Right cardiac atrium (tissue), 5 donors: ENCODE results near the gene THAP11. TPM values are rescaled to one million over a fixed set of nuclear protein-coding genes. Genes with fewer than 3 reads are reported as not detected.
A peak's percentile ranks its signal among the peaks of the same experiment; 100 is the strongest.

Experiments used
- ATAC-seq, 2 donors: fragments of 200-7000 bp; cut with Tn5 transposase; one replicate each; pipeline versions ENCODE4 v1.8.0 to v1.9.1; 2020; ENCODE audit warnings: moderate library complexity in 2 of 2, mild to moderate bottlenecking in 1 of 2
- DNase-seq, 3 donors: peaks; one replicate each; pipeline ENCODE4 v3.0.0-alpha.2; 2020
- H3K27ac ChIP-seq: one replicate; pipeline ENCODE4 v1.5.1; 2013; ENCODE audit warnings: mild to moderate bottlenecking, low read length, control low read depth, moderate library complexity
- H3K27me3 ChIP-seq: one replicate; pipeline ENCODE4 v1.6.1; 2013; ENCODE audit not compliant: control insufficient read depth, insufficient read depth
- H3K4me1 ChIP-seq: one replicate; pipeline ENCODE4 v1.6.1; 2013; ENCODE audit warnings: low read length; ENCODE audit not compliant: control insufficient read depth, insufficient read depth
- H3K4me3 ChIP-seq: one replicate; pipeline ENCODE4 v1.5.1; 2013; ENCODE audit warnings: low read length, control low read depth
- H3K9me3 ChIP-seq: one replicate; pipeline ENCODE4 v1.6.1; 2013; ENCODE audit warnings: low read length; ENCODE audit not compliant: control insufficient read depth
- WGBS: extraction: QIAGEN DNeasy Blood & Tissue Kit; methylation state at CpG from one replicate; pipeline ENCODE4 v1.1.7; 2013; 5-methylcytosine and 5-hydroxymethylcytosine counted together
- intact Hi-C, 4 donors: fragments of 100-400 bp; cut with DNase I; formaldehyde crosslinking; loops; one replicate each; pipeline versions ENCODE4 v1.11.0 to v1.14.0; 2022 to 2023
- polyA plus RNA-seq: library from polyadenylated mRNA; stranded (reverse); fragments of 200-250 nt; gene quantifications from one replicate; pipeline ENCODE4 v1.2.3, GENCODE V29; 2013
- total RNA-seq, 4 donors: library from RNA; stranded (reverse); fragmentation: NEBNext Ultra II Directional; extraction: Animal tissue kit (Norgen Biotek cat#: 25700); gene quantifications; one replicate each; pipeline ENCODE4 v1.2.1, GENCODE V29; 2021
- donor health status: healthy with polysubstance abuse.
- donor health status: DM: no; HTN: yes; CAD: no.
- donor health status: DM: no; HTN: no; CAD: no.
- donor health status: DM: no; HTN: yes; CAD: no; lungs with severe emphysema.
- donor health status: DM: yes; HTN: yes; CAD: no.

Gene THAP11
- total and polyA plus RNA-seq, 5 donors: 20.8 to 34.0 (median 31.9) TPM

DNA sequence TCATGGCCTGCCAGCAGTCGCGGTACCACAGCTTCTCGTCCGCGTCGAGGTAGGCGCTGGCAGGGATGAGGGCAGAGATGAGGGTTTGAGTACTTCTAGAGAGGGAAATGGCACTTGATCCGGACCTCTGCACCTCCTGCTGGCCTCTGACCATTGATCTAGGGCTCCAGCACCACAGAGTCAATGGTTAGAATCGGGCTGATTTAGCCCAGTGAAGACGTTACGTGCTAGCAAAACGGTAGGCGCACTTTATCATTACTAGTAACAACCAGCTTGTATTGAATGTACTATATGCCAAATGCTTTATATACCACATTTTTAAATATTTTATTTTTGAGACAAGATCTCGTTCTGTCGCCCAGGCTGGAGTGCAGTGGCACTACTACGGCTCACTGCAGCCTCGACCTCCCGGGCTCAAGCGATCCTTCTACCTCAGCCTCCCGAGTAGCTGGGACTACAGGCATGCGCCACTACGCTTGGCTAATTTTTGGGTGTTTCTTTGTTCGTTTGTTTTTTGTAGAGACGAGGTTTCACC lies 34.9 kb upstream of the THAP11 start:
- Histone ChIP-seq H3K9me3 (no peaks in the 10 kb centered on the region), H3K4me1 (peaks cover 3% of the 10 kb centered on the region), H3K4me3 (peak overlapping the region; percentile 62), H3K27me3 (no peaks in the 10 kb centered on the region), H3K27ac (no peak overlapping the region)
- DNase-seq (no peak), ATAC-seq (no peak)
- WGBS: 32% methylated on average over 24 of the region's 24 CpGs
- intact Hi-C loops: loop anchor here in 1 of 4 donors (10.0 kb wide), 1 partner anchor 132 kb away; no protein-coding TSS in a partner anchor

GRCh38 chr16:67811899-67812298 lies 30.2 kb upstream of the THAP11 start:
- Histone ChIP-seq H3K27me3 (no peaks in the 10 kb centered on the region), H3K4me3 (no peak overlapping the region), H3K27ac (no peak overlapping the region), H3K9me3 (no peaks in the 10 kb centered on the region), H3K4me1 (no peaks in the 10 kb centered on the region)
- DNase-seq (no peak), ATAC-seq (no peak)
- WGBS: 92% methylated on average over 1 of the region's 1 CpG
- intact Hi-C loops: loop anchor here in 2 of 4 donors (10.0 kb wide), 3 partner anchors 137 to 233 kb away; no protein-coding TSS in a partner anchor

DNA sequence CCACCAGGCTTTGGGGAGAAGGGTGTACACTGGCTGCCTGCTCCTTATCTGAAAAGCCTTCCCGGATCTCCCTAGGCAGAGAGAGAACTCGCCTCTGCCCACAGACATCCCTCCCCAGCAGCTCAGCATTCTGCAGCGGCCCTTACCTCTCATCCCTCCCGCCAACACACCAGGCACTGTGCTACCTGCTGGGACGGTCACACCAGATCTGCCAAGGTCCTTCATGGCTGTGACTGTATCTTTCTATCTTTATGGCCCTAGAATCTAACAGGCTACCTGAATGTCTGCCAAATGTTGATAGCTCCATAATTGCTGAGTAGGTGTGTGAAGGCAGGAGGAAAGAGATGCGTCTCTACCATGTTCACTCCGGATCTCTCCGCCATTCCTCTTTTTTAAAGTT lies 27.6 kb upstream of the THAP11 start:
- 86% methylated on average over 8 of the region's 8 CpGs for WGBS
- ATAC-seq (no peak), DNase-seq (no peak)
- Histone ChIP-seq H3K27me3 (no peaks in the 10 kb centered on the region), H3K4me3 (no peak overlapping the region), H3K4me1 (no peaks in the 10 kb centered on the region), H3K9me3 (no peaks in the 10 kb centered on the region), H3K27ac (no peak overlapping the region)
- intact Hi-C loops: loop anchor here in 2 of 4 donors (10.0 kb wide), 3 partner anchors 140 to 230 kb away; no protein-coding TSS in a partner anchor

GRCh38 chr16:67820608-67821259 lies 21.4 kb upstream of the THAP11 start:
- no peak for ATAC-seq
- no peak overlapping the region for H3K4me3 ChIP-seq
- no peak for DNase-seq
- 94% methylated on average over 11 of the region's 11 CpGs for WGBS
- no peak overlapping the region for H3K27ac ChIP-seq
- H3K9me3 ChIP-seq: no peaks in the 10 kb centered on the region
- intact Hi-C loops: no loop called here
- no peaks in the 10 kb centered on the region for H3K4me1 ChIP-seq
- H3K27me3 ChIP-seq: no peaks in the 10 kb centered on the region

DNA sequence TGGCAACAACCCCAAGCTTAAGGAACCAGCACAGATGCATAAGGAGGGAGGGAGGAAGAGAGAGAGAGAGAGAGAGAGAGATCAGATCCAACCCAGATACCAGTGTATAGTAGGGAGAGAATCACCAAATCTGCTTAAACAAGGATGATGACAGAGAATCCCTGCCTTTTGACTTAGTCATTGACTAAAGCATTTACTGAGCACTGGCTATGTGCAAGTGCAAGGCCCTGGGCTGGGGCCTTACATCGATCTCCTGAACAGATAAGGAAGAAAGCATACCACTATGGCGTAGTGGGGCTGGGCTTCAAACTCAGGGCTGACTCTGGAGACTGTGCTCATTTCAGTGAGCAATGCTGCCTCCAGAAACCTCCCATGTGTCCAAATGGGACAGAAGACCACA lies 19.6 kb upstream of the THAP11 start:
- H3K4me3 ChIP-seq: no peak overlapping the region
- ATAC-seq (no peak), DNase-seq (no peak)
- intact Hi-C loops: no loop called here
- H3K27me3 ChIP-seq: no peaks in the 10 kb centered on the region
- H3K27ac ChIP-seq: no peak overlapping the region
- no peaks in the 10 kb centered on the region for H3K9me3 ChIP-seq
- WGBS: 89% methylated on average over 2 of the region's 2 CpGs
- no peaks in the 10 kb centered on the region for H3K4me1 ChIP-seq

DNA sequence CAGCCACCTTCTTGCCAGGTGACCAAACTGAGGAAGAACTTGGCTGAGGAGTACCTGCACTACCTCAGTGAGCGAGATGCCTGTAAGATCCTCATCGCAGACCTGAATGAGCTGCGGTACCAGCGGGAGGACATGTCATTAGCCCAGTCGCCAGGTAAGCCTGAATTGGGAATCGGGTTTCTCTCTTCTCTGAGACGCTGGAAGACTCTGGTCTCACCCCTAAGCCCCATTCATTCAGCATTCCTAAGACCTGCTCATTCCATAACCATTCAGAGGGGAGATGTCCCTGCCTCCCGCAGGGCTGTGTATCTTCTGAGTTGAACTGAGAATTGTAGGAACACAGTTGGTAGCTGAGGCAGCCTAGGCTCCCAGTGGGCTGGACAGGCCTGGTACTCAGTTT lies 17.0 kb upstream of the THAP11 start:
- intact Hi-C loops: no loop called here
- Histone ChIP-seq H3K27ac (no peak overlapping the region), H3K9me3 (no peaks in the 10 kb centered on the region), H3K27me3 (no peaks in the 10 kb centered on the region), H3K4me1 (no peaks in the 10 kb centered on the region), H3K4me3 (no peak overlapping the region)
- no peak for ATAC-seq
- WGBS: 85% methylated on average over 8 of the region's 8 CpGs
- DNase-seq: no peak

- DNase-seq (peak in 1 of 3 donors; percentile 55), ATAC-seq (no peak)
- H3K27ac ChIP-seq: no peak overlapping the region
- H3K9me3 ChIP-seq: no peaks in the 10 kb centered on the region
- intact Hi-C loops: no loop called here
- WGBS: 93% methylated on average over 14 of the region's 14 CpGs
- H3K27me3 ChIP-seq: no peaks in the 10 kb centered on the region
- H3K4me3 ChIP-seq: no peak overlapping the region
- no peaks in the 10 kb centered on the region for H3K4me1 ChIP-seq
Observed at GRCh38 chr16:67825906-67826305, 16.2 kb upstream of the THAP11 start.

DNA sequence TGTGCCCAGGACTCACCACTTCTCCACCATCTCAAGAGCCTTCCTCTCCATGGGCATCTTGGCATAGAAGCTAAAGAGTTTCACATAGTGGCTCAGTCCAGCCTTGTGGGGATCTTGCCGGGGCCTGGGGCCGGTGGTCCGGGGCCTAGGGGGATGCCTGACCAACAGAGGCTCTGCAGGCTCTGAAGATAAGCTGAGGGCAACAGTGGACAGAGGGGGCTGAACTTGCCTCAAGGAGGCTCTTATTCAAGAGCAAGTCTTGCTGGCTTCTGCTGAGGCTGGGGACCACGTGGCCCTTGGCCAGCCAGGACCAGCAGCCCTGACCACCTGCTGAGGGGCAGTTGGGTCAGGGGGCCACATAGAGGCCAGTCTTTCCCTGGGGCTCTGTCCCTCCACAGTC lies 13.5 kb upstream of the THAP11 start:
- intact Hi-C loops: no loop called here
- DNase-seq (no peak), ATAC-seq (no peak)
- no peaks in the 10 kb centered on the region for H3K27me3 ChIP-seq
- 97% methylated on average over 4 of the region's 4 CpGs for WGBS
- H3K4me1 ChIP-seq: peaks cover 3% of the 10 kb centered on the region
- no peak overlapping the region for H3K27ac ChIP-seq
- H3K9me3 ChIP-seq: no peaks in the 10 kb centered on the region
- no peak overlapping the region for H3K4me3 ChIP-seq

GRCh38 chr16:67833030-67833414 lies 9.1 kb upstream of the THAP11 start:
- intact Hi-C loops: loop anchor here in 2 of 4 donors (5.0 kb wide), 2 partner anchors 84 to 94 kb away; no protein-coding TSS in a partner anchor
- WGBS: 5% methylated on average over 3 of the region's 3 CpGs
- Histone ChIP-seq H3K9me3 (no peaks in the 10 kb centered on the region), H3K27ac (no peak overlapping the region), H3K4me3 (peak overlapping the region; percentile 92), H3K27me3 (no peaks in the 10 kb centered on the region), H3K4me1 (peaks cover 3% of the 10 kb centered on the region)
- peak in 1 of 3 donors; percentile 28 for DNase-seq
- peak; percentile 6 to 36 for ATAC-seq

- WGBS: under 1% methylated on average over 49 of the region's 49 CpGs
- intact Hi-C loops: loop anchor here in 2 of 4 donors (5.0 kb wide), 2 partner anchors 84 to 94 kb away; no protein-coding TSS in a partner anchor
- DNase-seq: peak; percentile 94 to 98 (median 97)
- H3K27me3 ChIP-seq: no peaks in the 10 kb centered on the region
- peak overlapping the region; percentile 69 for H3K27ac ChIP-seq
- peak overlapping the region; percentile 92 for H3K4me3 ChIP-seq
- peak; percentile 98 for ATAC-seq
- peaks cover 3% of the 10 kb centered on the region for H3K4me1 ChIP-seq
- H3K9me3 ChIP-seq: no peaks in the 10 kb centered on the region
Observed at GRCh38 chr16:67833415-67834241, 8.5 kb upstream of the THAP11 start.

DNA sequence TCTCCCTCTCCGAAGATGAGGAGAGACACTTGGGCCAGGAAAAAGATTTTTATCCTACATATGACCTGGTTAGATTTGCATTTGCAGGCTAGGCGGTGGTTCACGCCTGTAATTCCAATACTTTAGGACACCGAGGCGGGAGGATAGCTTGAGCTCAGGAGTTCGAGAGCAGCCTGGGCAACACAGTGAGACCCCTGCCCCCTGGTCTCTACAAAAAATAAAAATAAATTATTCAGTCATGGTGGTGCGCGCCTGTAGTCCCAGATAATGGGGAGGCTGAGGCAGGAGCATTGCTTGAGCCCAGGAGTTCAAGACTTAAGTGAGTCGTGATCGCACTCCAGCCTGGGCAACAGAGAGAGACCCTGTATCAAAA lies 7.9 kb upstream of the THAP11 start:
- ATAC-seq: no peak

More for the DNA sequence above, 7.9 kb upstream of the THAP11 start:
- peaks cover 3% of the 10 kb centered on the region for H3K4me1 ChIP-seq
- no peak for DNase-seq
- H3K9me3 ChIP-seq: no peaks in the 10 kb centered on the region
- intact Hi-C loops: loop anchor here in 2 of 4 donors (5.0 kb wide), 2 partner anchors 83 to 93 kb away; no protein-coding TSS in a partner anchor
- H3K27ac ChIP-seq: peak overlapping the region; percentile 9
- peak overlapping the region; percentile 92 for H3K4me3 ChIP-seq
- no peaks in the 10 kb centered on the region for H3K27me3 ChIP-seq
- WGBS: 71% methylated on average over 10 of the region's 10 CpGs
